Measurements from ENCODE around the gene CERKL.

Gene CERKL

DNA sequence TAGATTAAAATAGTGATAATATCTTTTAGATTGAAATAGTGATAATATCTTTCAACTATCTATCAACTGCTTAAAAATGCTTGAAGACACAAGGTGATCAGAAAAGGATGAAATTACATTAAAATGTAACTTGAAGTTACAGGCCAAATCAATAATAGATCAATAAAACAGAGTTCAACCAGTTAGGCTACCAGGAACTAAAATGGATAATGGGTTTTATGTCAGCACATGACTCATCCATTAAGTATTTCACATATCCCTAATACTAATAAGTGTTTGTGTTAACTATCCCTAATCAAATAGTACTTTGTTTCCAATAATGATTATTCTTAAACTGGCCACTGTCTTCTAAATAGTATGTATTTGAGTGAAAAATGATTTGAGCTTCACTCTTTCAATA is 33.7 kb downstream of the CERKL start:
- DNase-seq: no peak

DNA sequence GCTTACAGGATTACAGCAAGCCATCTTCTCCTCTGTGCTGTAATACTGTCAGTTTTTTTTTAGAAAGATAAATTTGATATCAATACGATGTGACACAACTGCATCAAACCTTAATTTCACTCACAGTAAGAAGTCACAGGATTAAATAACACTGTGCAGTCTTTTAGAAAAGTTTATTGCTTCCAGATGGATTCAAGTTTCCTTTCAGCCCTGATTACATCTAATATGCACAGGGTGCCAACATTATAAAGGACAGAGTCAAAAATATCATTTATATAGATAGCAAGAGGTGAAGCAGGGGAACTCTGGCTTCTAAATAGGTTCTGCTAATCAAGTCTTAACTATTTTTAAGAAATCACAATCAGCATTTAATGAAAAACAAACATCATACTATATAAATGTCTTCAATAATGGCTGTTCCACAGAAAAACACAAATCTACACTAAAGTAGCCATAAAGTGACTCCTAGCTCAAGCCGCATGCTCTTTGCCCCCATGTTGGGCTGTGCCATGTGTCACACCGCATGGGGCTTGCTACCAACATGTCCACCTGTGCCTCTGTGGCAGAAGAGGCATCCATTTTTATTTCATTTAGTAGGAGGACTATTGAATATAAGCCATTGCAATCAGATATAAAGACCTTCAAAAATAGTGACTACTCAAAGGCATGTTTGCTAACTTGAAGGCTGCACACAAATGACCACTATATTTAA is 35.0 kb downstream of the CERKL start:
- no peak for DNase-seq

DNA sequence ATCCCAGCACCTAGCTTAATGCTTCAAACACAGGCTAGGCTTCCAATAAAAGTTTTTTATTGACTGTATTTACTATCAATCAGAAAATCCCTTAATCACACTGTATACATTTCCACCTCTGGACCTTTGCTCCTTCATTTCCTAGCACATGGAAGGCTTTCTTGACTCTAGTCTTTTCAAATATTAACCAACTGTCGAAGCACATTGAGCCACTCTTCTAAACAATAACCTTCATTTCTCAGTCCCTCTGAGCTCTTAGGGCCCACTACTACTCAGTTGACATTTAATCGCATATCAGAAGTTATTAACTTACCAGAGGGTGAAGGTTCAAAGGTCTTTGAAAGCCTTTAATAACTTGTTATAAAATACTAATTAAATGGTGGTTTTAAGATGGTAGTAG is 37.4 kb downstream of the CERKL start:
- DNase-seq: no peak

DNA sequence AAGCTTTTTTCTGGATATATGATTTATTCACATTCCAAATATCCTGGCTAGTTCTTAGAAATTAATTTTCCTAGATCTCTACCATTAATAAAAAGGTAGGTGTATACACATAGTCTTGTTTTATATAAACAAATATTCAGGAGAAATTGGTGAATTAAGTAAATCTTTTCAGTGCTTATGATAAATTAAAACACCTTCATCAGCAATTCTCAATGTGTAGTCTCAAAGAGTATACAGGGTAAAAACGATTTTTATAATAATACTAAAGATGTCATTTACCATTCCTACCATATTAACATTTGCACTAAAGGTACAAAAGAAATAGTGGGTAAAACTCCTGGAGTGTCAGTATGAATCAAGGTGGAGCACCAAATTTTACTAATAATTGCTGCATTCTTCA is 40.2 kb downstream of the CERKL start:
- no peak for DNase-seq

DNA sequence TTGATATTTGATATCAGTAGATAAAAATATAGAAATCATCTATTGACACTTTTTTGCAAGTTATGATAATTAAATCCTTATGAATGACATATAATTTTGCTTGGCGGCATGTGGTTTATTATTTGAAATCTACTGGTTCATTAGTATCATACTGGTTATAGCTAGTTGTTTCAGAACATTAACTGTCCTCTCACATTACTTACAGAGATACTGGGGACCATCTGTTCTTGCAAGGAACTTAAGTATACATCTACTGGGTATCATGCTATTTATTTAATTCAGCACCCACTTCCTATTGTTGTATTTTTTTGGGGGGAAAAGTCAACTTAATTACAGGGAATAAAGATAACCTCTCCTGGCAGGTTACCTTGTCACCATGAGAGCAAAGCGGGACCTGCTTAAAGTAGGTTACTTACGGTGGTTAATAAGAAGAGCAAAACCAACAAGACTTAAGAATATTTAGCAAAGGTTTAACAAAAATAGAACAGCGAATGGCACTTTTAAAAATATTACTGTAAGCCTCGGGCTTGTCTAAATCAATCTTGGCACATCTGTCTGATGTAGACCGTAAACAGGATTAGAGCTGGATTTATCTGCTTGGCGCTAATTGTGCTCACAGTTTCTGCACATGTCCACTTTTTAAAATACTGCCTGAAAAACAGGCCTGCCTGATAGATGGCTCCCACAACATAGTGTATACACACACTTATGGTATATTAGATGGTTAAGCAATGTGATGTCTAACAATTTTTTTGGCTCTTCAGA is 41.8 kb downstream of the CERKL start:
- no peak for DNase-seq

DNA sequence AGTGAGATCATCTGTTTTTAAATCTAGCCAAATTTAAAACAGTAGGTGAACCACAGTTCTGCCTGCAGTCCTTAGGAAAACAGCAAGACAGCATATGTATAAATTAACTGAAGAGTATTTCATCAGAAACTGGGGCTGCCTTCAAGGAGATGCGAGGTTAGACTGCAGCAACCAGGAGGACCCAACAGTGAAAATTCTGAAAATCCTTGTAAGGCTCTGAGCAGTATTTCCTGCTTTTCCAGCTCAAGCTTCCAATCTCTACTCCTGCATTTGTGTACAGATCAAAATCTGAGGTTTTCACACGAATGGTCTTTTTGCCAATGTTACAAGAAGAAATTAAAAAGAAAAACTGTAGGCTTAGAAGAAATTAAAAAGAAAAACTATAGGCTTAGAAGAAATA is 43.7 kb downstream of the CERKL start:
- no peak for DNase-seq

DNA sequence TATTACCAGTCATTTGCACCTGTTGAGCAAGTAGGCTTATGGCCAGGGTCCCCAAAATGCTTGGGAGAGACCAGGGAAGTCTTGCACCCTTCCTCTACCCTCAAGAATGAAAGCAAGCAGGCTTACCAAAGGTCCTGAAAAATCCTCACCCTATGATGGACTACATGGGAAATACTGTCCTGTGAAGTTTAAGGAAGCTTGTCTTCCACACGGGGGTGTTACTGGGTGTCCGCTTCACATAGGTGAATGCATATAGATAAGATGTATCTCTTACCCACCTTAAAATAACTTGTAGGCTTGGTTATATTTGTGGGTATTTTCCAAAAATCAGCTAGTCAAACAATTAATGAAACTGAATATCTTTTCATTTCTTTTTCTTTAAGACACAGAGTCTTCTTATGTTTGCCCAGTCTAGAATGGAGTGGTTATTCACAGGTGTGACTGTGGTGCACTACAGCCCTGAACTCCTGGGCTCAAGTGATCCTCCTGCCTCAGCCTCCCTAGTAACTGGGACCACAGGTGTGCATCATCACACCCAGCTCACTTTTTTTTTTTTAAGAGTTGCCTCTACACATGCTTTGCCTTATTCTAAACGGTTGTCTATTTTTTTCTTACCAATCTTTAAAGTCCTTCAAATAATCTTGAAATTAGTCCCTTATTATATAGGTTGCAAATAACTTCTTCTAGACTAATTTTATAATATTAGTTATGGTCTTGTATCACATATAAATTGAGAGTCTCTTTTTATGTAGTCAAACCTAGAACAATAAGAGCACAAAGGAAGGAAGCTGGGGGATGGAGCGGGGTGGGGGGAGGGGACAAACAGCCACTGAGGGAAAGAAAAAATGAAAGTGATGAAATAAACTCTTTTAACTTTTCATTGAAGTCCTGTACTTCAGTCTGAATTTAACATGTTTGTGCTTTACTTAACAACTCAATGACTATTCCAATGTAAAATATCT is 49.0 kb downstream of the CERKL start:
- DNase-seq: no peak

DNA sequence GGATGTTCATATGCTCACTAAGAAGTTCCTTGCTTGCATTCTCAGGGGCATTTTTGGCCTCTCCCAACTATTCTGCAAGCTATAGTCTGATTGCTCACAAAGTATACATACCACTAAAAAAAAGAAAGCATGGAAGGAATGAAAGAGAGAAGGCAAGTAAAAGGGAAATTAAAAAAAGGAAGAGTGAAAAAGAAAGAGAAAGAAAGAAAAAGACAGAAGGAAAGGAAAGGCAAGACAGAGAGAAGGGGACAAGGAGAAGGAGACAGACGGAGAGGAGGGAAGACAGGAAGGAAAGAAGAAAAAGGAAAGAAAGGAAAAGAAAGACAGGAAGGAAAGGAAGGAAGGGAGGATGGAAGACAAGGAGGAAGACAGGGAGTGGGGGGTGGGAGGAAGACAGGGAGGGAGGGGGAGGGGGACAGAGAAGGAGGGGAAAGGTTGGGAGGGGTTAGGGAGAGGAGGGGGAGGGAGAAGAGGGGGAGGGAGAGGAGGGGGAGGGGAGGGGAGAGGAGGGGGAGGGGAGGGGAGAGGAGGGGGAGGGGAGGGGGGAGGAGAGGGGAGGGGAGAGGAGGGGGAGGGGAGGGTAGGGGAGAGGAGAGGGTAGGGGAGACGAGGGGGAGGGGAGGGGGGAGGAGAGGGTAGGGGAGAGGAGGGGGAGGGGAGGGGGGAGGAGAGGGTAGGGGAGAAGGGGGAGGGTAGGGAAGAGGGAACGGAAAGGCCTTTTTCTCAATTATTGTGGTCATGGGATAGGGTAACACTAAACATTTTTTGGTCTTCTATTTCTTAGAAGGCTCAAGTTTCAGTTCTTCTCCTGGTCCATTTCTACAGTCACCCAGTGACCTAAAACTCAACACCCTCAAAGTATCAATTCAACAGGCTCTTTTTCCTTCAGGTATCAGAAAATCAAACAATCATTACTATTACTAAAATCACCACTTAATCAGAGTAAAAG is 50.7 kb downstream of the CERKL start:
- no peak for DNase-seq

DNA sequence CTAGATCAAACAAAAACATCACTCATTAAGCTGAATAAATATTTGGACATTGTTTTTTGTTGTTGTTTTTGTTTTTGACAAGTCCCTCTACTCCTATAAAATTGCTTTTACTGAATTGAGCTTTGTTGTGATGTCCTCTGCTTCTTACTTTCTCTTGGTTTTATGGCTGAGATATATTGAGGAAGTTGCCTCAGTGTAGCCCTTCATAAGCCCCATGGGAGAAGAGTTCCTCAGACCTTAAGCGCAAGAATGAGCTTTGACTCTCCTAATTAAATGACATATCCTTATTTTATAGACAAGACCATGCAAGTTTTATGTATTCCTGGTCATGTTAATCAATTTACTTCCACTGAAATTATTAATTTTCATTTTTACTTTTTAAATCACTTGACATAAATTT is 54.9 kb downstream of the CERKL start:
- DNase-seq: no peak

DNA sequence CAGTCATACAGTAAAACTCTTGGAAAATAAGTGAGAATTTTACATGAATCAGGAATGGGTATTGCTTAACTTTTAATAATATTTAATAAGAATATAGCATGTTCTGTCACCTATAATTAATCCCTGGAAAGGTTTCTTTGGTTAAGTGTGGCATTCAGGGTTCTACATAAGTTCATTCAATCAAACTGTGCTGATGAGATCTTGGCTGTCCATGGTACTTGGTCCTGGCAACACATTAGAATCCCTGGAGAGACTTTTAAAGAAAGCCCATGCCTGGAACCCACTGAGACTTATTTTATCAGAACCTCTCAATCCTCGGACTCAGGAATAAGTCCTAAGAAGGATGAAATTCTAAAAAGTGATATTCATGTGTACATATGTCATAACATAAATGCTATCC is 60.3 kb downstream of the CERKL start:
- no peak for DNase-seq

DNA sequence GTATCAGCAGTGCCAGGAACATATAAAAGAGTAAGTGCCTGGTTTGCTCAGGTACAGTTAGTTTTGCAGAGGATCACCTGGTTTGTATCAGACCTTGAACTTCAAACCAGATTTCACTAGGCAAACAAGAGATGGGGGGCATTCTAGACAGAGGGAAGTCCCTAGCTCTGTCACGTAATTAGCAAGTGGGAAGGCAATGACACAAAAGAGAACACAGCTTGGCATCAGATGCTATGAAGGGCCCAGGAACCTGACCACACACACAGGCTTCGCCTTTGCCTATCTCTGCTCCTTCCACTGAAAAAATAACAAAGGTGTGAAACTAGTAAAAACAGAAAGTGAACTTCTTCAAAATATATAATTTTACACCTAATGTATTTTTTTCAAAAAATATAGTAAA is 62.6 kb downstream of the CERKL start:
- no peak for DNase-seq

DNA sequence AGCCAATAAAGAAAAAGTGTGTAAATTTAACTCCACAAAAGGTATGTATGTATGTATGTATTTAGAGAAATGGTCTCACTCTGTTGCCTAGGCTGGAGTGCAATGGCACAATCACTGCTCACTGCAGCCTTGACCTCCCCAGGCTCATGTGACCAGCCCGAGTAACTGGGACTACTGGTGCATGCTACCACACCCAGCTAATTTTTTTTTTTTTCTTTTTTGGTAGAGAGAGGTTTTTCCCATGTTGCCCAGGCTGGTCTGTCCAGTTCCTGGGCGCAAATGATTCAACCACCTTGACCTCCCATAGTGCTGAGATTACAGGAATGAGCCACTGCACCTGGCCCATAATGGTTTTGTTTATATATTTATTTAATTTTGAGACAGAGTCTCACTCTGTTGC is 67.1 kb downstream of the CERKL start:
- no peak for DNase-seq

DNA sequence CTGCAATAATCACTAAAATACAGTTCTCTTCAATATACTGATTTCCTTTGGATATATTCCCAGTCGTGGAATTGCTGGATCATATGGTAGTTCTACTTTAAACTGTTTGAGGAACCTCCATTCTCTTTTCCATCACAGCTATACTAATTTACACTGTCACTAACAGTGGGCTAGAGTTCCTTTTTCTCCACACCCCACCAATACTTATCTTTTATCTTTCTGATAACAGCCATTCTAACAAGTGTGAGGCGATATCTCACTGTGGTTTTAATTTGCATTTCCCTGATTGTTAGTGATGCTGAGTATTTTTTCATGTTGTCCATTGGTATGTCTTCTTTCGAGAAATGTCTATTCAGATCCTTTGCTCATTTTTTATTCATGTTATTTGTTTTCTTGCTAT is 68.4 kb downstream of the CERKL start:
- no peak for DNase-seq

DNA sequence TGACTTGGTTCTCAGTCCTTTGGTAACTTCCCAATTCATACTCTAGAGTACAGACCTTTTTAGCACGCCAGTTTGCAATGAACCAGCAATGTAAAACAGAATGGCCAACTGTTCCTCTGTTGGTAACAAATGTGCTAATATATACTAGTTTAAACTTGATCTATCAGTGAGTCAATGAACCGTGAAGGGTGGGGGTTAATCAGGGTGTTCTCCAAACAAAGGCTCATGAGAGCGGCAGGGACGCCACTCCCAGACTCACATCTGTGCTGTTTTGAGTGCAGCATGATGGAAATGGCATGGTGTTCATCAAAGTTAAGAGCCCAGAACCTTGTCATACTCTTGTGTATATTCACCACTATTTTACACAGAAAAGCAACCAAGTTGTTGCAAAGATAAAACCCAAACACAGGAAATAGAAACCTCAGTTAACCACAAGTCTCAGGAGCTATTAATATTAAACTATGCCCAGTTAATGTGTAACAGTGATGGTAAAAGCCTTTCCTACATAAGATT is 70.3 kb downstream of the CERKL start:
- no peak for DNase-seq

DNA sequence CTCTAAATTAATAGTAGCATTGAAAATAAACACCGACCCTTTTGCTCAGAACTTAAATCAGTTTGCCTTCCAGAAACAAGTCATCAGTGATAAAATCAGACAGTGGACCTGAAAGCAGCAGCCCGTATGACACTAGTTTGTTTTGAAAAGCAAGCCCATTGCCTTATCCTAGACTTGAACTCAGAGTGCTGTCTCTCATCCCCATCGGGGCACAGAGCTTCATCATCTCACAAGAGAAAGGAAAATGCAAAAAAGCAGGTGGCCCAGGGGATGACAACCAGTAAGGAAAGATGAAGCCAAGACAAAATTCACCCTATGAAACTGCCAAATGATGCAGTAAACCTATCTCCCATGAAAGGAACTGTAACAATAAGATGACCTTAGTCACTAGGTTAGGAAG is 71.2 kb downstream of the CERKL start:
- no peak for DNase-seq

DNA sequence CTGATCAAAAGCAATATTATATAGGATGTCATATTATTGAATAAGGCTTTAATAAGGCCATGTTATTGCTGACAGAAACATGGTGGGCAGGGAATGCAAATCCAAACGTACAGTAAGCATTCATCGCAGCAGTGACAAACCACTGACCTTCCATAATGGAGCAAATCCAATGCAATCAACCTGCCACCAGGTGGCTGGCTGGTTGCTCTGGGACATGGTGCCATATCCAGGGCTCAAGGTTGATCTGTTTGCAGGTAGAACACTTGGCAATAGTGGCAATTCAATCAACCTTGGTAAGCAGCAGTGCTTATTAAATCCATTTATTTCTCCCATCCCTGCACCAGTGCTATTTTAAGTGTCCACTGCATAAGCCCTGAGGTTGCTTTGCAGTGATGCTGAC is 75.4 kb downstream of the CERKL start:
- DNase-seq: no peak

DNA sequence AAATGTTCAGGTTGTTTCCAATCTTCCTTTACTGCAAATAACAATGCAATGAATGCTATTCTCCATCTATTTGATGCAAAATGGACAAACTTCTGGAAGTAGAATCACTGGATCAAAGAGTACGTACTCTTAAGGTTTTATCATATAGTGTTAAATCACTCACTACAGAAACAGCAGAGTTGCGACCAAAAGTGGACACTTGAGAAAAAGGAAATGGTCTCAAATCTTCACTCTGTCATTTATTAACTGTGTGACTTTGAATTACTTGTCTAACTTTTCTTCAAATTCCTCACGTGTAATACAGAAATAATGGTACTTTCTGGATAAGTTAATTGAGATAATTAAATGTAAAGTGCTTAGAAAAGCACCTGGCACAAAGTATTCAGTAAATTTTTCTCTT is 78.1 kb downstream of the CERKL start:
- no peak for DNase-seq

DNA sequence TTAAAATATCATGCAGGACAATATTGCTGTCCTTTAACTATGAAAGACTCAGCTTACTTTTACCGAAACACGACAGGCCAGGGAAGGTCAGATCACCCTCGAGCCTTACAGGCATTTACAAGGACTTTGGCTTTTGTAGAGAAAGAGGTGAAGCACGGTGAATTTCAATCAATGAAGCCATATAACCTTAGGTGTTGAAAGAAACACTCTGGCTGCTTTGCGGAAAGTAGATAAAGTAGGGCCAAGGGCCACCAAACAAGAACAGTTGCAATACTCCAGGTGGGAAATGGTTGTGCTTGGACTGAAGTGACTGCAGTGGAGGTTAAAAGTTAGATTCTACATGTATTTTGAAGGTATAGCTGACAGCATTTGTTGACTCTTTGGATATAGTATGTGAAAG is 80.5 kb downstream of the CERKL start:
- no peak for DNase-seq

DNA sequence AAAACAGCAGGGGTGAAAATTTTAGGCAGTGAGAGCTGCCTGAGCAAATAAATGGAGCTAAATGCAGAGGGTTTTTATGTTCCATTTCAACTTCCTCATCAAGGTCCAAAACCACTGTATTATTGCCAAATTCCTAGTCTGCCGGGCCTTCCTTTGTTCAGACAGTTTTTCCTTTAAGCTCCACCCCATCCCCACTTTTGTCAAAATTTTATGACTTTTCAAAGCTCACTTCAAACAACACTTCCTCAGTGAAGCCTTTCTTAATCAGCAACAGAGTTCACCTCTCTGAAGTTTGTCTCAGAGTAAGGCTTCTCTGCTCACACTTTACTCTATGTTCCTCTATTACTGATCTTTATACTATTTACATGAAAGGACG is 81.3 kb downstream of the CERKL start:
- no peak for DNase-seq

DNA sequence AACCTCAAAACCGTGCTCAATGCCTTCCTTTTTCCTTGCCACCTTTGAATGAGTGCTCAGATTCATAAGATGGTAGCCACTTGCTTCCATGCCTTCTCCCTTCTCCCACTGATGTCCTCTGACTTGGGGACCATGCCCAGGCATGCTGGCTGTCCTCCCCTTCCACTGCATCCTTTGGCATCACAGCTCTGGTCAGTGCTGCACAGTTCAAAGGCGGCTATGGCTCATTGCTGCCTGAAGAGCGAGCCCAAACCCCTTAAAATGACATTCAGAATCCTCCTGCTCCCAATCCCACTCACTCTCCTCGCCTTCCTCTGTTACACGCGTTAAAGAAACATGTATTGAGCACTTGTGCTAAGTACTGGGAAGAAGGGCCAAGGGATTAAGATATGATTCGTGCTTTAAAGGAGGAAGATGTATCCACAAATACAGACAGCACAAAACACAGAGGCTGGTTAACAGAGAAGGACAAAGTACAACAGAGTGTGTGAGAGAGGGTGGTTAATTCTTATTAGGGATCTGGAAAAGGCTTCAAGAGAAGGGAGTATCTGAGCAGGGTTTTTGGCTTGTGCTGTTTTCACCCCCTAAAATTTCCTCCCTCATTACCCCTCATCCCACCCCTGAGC is 81.8 kb downstream of the CERKL start:
- no peak for DNase-seq

DNA sequence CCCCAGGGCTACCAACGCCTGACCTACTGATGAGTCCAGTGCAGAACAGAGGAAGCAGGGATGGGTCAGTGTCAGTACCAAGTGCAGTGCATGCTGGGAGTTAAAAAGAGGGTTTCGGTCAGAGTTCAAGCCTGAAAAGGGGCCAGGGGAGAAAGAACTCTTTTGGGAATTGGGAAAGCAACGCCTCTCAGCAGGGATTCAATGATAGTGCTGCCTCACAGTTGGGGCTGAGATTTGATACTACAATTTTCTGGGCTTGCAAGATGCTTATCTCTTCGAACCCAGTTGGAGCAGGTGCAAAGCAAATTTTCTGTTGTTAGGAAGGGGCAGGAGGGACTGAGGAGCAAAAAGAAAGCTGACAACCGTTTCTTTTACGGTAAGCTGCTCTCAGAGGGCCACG is 82.6 kb downstream of the CERKL start:
- no peak for DNase-seq
